GM21360 (cell line): ENCODE measurements around the gene CLDN20.
"Not testable (repeated sequence)": the region's sequence is repeated elsewhere in the genome, so short reads cannot be mapped to it uniquely, and the experiment has no call there.

ENCODE experiments used
- ATAC-seq: cut with Tn5 transposase; IDR thresholded peaks from one replicate; pipeline ENCODE4 v1.9.1; 2021; ENCODE audit warnings: mild to moderate bottlenecking, moderate library complexity; ENCODE audit not compliant: unreplicated experiment

CLDN20 gene

GRCh38 chr6:155263373-155264063 lies at the start of gene CLDN20:
TSS of gene CLDN20 (plus strand) at chr6:155264013. CDS start at chr6:155275720, 11,707 bp downstream.
- no peak for ATAC-seq

DNA sequence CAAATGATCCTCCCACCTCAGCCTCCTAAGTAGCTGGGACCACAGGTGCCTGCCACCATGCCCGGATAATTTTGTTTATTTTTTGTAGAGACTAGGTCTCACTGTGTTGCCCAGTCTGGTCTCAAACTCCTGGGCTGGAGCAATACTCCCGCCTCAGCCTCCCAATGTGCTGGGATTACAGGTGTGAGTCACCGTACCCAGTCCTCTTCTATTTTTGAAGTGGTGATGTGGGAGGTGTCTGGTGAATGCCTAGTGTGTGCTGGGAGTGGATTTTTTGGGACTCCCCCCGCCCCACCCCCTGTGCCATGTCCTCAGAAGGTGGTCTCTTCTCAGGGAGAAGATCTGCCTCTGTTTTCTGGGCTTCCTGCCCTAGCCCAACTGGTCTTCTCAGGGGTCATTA lies 47.9 kb upstream of the CLDN20 start:
- ATAC-seq = no peak

GRCh38 chr6:155216312-155217046 lies 47.3 kb upstream of the CLDN20 start:
- ATAC-seq = no peak

DNA sequence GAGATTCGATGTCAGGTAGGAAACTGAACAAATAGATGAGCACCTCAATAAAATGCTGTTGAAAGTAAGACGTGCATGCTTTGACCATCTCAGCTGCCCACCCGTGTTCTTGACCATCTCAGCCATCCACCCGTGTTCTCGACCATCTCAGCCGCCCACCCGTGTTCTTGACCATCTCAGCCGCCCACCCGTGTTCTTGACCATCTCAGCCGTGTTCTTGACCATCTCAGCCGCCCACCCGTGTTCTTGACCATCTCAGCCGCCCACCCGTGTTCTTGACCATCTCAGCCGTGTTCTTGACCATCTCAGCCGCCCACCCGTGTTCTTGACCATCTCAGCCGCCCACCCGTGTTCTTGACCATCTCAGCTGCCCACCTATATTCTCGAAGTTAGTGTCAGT lies 45.1 kb upstream of the CLDN20 start:
- not testable (repeated sequence) for ATAC-seq

DNA sequence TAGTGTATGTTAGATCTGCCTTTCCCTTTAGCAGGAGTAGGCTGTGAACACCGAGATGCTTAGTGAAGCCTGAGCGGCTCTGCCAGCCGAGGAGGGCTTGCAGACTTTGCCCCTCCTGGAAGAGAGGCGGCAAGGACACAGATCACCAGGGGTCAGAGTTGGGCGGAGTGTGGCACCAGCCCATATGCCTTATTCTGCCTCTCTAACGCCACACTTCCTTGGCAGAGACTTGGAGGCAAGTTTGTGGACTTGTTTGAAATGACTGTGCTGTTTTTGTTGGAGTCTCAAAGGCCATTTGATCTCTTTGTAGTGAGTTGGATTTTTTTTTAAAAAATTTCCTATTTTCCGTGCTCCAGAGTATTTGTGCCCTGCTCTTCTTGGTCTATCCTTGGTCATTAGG lies 44.5 kb upstream of the CLDN20 start:
- ATAC-seq = no peak

GRCh38 chr6:155219858-155220301 lies 43.9 kb upstream of the CLDN20 start:
- ATAC-seq = no peak

DNA sequence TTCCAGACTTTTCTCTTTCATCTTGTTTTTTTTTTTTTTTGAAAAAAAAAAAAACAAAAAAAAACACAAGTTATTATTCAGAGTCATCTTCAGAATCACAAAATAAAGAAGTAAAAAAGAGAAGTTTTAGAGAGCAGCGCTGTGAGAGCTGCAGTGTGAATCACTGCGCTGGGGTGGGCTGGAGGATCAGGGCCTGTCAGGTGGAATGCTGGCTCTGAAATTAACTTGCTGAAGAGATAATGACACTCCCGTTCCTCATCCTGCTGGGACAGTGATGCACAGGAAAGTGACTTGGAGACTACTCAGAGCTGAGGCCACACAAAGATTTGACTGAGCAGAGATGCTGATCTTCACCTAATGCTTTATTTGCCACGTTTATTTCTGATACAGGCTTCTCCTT lies 42.7 kb upstream of the CLDN20 start:
- ATAC-seq = no peak

- ATAC-seq = no peak
Observed at GRCh38 chr6:155222506-155222905, 41.3 kb upstream of the CLDN20 start.

DNA sequence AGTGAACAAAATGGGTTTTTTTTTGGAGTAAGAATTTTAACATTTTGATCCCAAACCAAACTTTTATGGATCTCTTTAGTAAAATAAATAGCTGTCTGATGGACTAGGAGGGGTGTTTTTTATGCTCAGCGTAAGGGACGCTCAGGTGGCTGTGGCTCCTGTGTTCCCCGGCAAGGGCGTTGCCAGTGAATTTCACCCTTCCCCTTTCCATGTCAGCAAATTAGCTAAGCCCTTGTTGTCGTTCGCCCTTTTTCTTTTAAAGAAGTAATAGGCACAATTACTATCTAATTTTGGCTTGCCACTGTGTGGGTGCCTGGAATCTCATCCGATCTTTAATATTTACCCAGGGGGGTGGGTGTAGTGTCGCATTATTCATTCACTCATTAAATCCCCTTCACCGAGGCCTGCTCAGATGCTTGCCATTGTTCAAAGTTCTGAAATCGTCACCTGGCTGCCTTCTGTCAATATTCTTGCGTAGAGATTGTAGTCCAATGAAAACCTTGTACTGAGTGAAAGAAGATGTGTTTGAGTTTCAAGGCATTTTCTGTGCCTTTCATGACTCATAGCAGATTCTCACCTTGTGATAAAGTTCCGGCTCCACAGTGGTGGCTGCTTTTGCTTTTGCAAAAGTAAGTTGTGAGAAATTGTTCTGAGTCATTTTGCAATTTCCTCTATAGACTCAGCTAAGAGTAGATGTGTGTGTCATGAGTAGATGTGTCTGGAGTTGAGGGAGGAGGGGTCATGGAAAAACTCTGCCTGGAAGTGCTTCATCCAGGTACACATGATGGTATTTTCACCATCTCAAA lies 40.0 kb upstream of the CLDN20 start:
- ATAC-seq = peak; percentile 98

DNA sequence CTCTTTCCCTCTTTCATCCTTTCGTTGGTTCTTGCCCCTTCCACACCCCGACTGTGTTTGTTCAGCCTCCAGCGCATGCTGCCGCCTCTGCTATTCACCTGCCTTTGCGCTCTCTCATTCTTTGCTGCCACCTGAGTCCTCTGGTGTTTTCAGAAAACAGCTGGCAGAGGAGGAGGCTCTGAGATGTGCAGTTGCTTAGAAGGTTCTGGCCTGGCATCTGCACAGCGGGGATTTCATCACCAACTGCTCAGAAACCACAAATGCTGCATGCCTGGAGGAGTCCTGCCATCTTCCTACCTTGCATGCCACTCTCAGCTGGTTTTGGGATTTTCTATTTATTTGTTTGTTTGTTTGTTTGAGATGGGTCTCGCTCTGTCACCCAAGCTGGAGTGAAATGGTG lies 39.2 kb upstream of the CLDN20 start:
- no peak for ATAC-seq

DNA sequence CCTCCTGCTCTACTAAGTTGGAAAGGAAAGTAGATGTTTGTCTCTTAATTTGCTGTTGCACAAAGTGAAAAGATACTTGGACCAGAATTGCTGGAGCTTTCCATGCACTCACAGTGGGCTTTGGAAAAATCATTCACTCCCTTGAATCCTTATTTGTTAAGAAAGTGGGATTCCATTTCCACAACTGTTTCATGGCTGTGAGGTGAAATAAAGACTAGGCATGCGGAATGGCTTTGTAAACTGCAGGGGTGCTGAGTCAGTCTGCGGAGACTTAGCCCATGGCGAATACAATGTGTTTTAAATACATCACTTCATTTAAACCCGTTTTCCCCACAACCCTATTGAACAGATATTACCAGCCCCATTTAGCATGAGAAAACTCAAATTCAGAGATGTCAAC lies 36.8 kb upstream of the CLDN20 start:
- ATAC-seq = no peak

DNA sequence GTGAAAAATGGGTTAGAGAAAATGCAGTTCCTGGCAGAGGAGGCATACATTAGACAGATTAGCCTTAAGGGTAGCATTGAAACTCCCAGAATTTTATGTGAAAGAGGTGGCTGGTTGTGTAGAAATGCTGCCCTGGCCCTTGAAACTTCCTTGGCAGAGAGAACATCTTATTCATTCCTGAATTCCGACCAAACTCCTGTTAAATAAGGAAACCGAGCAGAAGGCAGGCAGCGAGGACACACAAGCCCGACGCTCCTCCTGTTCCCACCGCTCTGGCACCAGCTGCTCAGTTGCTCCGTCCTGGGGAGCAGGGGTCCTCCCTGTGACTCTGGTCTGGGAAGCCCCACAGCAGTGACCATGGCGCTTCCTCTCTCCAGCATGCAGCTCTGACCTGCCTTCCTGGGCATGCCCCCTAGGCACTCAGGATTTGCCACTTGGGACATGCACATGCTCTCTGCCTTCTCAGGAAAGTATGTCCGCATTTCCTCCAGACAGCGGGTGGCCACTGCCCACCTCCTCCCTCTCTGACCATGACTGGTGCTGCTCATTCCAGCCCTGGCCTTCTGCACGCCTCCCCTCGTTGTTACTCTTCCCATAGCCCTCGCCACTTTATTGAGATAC lies 35.2 kb upstream of the CLDN20 start:
- ATAC-seq = no peak

- ATAC-seq = not testable (repeated sequence)
Observed at GRCh38 chr6:155230975-155231374, 32.8 kb upstream of the CLDN20 start.

DNA sequence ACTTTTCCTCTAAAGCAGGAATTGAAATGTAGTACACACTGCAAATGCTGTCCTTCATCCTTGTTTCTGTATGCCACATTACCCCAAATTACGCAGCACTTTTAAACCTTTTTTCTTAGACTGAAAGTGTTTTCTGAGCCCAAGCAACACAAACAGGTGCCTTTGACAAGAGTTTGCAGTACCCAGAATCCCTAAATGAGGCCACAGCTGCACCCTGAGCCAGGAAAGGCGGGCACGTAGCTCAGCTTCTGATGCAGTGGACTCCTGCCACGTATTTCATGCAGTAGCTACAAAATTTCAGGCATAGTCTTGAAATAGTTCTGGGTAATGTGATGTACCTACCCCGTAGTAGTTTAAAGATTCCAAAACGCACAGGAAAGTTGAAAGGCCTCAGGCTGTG lies 31.0 kb upstream of the CLDN20 start:
- no peak for ATAC-seq

DNA sequence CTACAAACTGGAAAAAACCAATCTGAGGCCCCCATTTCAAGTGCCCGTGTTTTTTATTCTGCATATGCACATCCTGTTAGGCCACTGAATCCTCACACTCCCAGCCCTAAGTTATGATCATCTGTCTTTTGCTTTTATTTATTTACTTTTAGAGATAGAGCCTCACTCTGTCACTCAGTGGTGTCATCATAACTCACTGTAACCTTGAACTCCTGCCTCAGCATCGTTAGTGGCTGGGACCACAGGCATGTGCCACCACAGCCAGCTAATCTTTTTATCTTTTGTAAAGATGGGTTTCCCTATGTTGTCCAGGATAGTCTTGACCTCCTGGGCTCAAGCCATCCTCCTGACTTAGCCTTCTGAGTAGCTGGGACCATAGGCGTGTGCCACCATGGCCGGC lies 29.6 kb upstream of the CLDN20 start:
- ATAC-seq = no peak

DNA sequence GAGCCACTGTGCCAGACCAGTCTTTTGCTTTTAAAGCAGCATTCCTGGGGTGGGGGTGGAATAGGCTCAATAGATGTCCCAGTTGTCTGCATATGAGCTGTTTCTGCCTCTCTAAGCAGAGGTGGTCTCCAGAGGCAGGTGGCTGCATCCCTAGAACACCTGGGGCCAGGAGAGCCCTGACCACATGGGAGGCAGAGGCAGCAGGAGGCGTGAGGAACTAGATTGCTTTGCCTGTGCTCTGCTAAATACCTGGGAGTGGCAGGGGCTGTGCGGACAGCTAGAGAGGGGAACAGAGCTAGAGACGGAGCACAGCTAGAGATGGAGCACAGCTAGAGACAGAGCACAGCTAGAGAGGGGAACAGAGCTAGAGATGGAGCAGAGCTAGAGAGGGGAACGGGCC lies 29.1 kb upstream of the CLDN20 start:
- no peak for ATAC-seq

- ATAC-seq = no peak
Observed at GRCh38 chr6:155235087-155235486, 28.7 kb upstream of the CLDN20 start.

- no peak for ATAC-seq
Observed at GRCh38 chr6:155237613-155238012, 26.2 kb upstream of the CLDN20 start.

- ATAC-seq = no peak
Observed at GRCh38 chr6:155240905-155241600, 22.8 kb upstream of the CLDN20 start.

DNA sequence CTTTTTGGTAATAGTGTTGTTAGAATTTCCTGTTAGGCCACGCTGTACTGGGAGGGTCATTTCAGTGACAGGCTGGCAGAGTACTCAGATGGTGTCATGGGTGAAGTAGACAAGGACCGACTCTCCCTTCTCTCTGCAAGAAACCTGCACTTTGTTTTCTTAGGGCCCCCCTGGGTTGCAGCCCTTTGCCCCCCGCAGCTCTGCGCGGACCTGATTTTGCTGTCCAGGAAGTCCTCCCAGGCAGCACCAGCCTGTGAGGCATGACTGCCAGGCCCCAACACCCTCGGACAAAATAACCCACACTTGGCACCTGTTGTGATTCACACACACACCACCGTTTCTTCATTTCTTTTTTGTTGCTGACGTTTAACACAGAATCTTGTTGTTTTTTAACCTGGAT lies 21.8 kb upstream of the CLDN20 start:
- ATAC-seq = no peak

DNA sequence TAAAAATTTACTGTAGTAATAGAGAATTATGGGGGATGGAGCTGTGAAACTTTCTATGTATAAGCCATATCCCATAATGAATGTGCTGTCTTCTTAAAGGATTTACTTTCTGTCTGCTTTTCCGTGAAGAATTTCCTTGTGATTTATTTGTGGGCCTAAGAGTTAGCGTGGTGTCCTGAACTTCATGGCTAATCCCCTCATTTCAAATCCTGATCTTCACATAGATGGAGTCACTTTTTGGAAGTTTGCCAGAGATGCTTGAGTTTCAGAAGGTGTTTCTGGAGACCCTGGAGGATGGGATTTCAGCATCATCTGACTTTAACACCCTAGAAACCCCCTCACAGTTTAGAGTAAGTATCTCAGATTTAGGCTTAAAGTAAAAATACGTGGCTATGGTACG lies 19.4 kb upstream of the CLDN20 start:
- ATAC-seq = no peak
